GOT3 (cell line): ENCODE data around the gene WDR86.

Experiments
- DNase-seq: peaks from one replicate; lab custom pipeline; 2025; ENCODE audit warnings: mixed read lengths; lab: John Stamatoyannopoulos, UW

WDR86 gene

GRCh38 chr7:151427705-151428377 lies 18.0 kb upstream of the WDR86 start:
- DNase-seq = no peak

- DNase-seq = no peak
These were observed 17.3 kb upstream of the WDR86 start for GRCh38 chr7:151426904-151427704.

GRCh38 chr7:151426441-151426903 lies 16.6 kb upstream of the WDR86 start:
- DNase-seq = peak; percentile 46

- no peak for DNase-seq
These were observed 16.0 kb upstream of the WDR86 start for GRCh38 chr7:151425670-151426440.

- DNase-seq = no peak
These were observed 15.0 kb upstream of the WDR86 start for GRCh38 chr7:151424799-151425198.

- no peak for DNase-seq
These were observed 14.1 kb upstream of the WDR86 start for GRCh38 chr7:151423936-151424335.

GRCh38 chr7:151423226-151423625 lies 13.4 kb upstream of the WDR86 start:
- DNase-seq = no peak

GRCh38 chr7:151422212-151422611 lies 12.4 kb upstream of the WDR86 start:
- DNase-seq = no peak

GRCh38 chr7:151420144-151420543 lies 10.3 kb upstream of the WDR86 start:
- DNase-seq = no peak

- DNase-seq = no peak
These were observed 7.1 kb upstream of the WDR86 start for GRCh38 chr7:151416941-151417315.

- no peak for DNase-seq
These were observed 6.5 kb upstream of the WDR86 start for GRCh38 chr7:151416112-151416940.

- DNase-seq = no peak
These were observed 5.7 kb upstream of the WDR86 start for GRCh38 chr7:151415375-151416105.

- no peak for DNase-seq
These were observed 3.4 kb upstream of the WDR86 start for GRCh38 chr7:151413241-151413640.

GRCh38 chr7:151412318-151412717 lies 2.5 kb upstream of the WDR86 start:
- no peak for DNase-seq

- DNase-seq = no peak
These were observed 1.7 kb upstream of the WDR86 start for GRCh38 chr7:151411551-151411950.

GRCh38 chr7:151410405-151411390 lies 860 bp upstream of the WDR86 start:
- DNase-seq = no peak

- no peak for DNase-seq
These were observed 785 bp downstream of the WDR86 start for GRCh38 chr7:151408839-151409666.

GRCh38 chr7:151408498-151408838 lies 1.4 kb downstream of the WDR86 start:
- no peak for DNase-seq
